ENCODE results near the gene EPB41L2.

EPB41L2 gene

DNA sequence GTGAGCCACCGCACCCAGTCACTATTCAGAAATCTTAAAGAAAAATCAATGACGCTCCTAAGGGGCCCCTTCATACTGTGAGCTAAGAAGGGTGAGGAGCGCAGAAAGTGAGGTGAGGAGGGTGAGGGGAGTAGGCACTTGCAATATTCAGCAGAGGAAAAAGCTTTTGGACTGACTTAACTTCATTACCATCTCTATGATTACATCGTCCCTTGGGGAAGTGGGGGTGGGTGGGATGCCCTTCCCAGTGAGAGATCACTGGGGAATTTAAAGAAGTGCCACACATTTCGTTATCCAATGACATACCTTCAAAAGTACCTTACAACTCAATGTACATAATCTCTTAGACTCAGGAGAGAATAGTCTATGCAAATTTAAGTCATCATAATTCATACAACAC is 189.3 kb downstream of the EPB41L2 start:
- H3K27me3 ChIP-seq (ENCODE audit: control insufficient read depth, insufficient read depth, low read length) = no peaks in the 10 kb centered on the region
- TF ChIP-seq, protein P1, sequence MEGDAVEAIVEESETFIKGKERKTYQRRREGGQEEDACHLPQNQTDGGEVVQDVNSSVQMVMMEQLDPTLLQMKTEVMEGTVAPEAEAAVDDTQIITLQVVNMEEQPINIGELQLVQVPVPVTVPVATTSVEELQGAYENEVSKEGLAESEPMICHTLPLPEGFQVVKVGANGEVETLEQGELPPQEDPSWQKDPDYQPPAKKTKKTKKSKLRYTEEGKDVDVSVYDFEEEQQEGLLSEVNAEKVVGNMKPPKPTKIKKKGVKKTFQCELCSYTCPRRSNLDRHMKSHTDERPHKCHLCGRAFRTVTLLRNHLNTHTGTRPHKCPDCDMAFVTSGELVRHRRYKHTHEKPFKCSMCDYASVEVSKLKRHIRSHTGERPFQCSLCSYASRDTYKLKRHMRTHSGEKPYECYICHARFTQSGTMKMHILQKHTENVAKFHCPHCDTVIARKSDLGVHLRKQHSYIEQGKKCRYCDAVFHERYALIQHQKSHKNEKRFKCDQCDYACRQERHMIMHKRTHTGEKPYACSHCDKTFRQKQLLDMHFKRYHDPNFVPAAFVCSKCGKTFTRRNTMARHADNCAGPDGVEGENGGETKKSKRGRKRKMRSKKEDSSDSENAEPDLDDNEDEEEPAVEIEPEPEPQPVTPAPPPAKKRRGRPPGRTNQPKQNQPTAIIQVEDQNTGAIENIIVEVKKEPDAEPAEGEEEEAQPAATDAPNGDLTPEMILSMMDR (IDR thresholded peaks at IDR 0.05) = no peak
- H3K9ac ChIP-seq = no peak overlapping the region
- no peaks in the 10 kb centered on the region for H3K9me3 ChIP-seq (ENCODE audit: control insufficient read depth, low read length)
- no peaks in the 10 kb centered on the region for H3K4me1 ChIP-seq
- no peak overlapping the region for H3K4me3 ChIP-seq (ENCODE audit: low read depth, low read length)
- H3K4me2 ChIP-seq (ENCODE audit: low read length) = no peak overlapping the region
- H3K27ac ChIP-seq = no peak overlapping the region
- no peaks in the 10 kb centered on the region for H3K79me2 ChIP-seq
- no peaks in the 10 kb centered on the region for H3K36me3 ChIP-seq (ENCODE audit: control insufficient read depth, insufficient read depth, low read length)
- H2AFZ ChIP-seq = no peak overlapping the region

DNA sequence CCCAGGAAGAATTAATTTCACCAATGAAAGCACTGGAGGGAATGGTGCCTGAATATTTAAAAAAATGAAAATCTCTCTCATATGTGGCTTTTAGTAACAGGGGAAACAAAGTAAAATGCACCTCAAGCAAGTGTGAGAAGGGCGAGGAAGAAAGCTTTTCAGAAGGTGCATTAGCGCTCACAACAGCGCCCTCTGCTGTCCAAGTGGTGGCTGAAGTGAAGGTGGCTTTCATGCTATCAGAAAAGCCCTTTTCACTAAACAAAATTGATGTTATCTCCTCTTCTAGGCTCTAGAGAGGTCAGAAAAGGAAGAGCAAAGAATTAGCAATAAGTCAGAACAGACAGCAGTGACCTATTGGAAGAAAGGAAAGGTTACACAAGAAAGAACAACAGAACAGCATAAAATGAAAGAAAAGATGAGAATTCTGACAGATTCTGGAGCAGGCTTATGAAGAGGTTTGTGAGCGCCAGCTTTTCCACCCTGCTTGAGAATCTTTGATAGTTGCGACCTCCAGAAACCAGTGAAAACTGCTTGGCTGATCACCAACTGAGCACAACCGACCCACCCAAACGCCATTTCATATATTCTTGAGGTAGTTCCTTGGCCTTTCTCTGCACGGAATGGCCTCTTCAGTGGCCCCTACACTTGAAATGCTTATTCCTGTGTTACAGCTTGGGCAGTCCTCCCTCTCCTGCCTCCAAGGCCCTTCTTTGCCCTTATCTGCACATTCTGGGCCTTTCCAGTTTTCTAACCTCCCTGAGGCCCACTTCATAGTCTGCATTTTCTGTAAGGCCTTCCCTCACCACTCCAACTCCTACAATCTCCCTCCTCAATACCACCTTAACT is 190.6 kb downstream of the EPB41L2 start:
- Histone ChIP-seq H3K27me3 (ENCODE audit: control insufficient read depth, insufficient read depth, low read length) (no peaks in the 10 kb centered on the region), H3K4me3 (ENCODE audit: low read depth, low read length) (no peak overlapping the region), H3K36me3 (ENCODE audit: control insufficient read depth, insufficient read depth, low read length) (no peaks in the 10 kb centered on the region), H3K79me2 (no peaks in the 10 kb centered on the region), H3K9ac (no peak overlapping the region), H3K27ac (no peak overlapping the region), H3K9me3 (ENCODE audit: control insufficient read depth, low read length) (no peaks in the 10 kb centered on the region), H3K4me2 (ENCODE audit: low read length) (no peak overlapping the region), H2AFZ (peak overlapping the region; percentile 26), H3K4me1 (no peaks in the 10 kb centered on the region)
- TF ChIP-seq, protein P1 (IDR thresholded peaks at IDR 0.05) = peak; percentile 87

DNA sequence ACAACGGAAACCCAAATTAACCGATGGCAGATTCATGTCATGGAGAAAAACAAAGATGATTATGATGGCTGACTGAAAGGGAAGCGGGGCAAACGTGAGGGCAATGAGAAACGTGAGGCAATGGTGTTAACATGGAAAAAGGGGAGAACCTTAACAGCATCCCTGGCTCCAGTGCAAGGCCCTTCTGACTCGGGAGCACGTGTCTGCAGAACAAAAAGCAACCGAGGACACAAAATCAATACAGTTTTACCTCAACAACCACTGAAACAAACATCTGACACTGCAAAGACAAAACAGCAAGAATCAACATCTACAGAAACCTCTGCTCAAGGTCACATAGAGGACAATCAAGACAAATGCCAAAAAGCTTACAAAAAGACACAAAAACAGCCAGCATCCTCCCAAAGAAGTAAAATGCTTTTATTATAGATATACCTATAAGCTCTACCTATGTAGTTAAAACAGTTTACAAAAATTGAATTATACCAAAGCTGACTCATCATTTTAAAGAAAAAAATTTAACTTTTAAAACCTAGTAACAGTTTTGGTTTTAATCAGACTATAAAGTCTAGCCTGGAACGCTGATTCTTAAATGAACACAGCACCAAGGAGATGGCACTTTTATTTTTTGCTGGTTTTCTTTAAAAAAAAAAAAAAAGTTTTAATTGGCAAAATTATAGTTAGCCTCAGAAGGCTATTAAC is 192.7 kb downstream of the EPB41L2 start:
- Histone ChIP-seq H3K79me2 (no peaks in the 10 kb centered on the region), H2AFZ (no peak overlapping the region), H3K4me1 (peaks cover 3% of the 10 kb centered on the region), H3K27me3 (ENCODE audit: control insufficient read depth, insufficient read depth, low read length) (no peaks in the 10 kb centered on the region), H3K36me3 (ENCODE audit: control insufficient read depth, insufficient read depth, low read length) (no peaks in the 10 kb centered on the region), H3K9ac (no peak overlapping the region), H3K4me2 (ENCODE audit: low read length) (no peak overlapping the region), H3K4me3 (ENCODE audit: low read depth, low read length) (no peak overlapping the region), H3K27ac (no peak overlapping the region), H3K9me3 (ENCODE audit: control insufficient read depth, low read length) (no peaks in the 10 kb centered on the region)
- TF ChIP-seq, protein P1 (IDR thresholded peaks at IDR 0.05) = no peak

DNA sequence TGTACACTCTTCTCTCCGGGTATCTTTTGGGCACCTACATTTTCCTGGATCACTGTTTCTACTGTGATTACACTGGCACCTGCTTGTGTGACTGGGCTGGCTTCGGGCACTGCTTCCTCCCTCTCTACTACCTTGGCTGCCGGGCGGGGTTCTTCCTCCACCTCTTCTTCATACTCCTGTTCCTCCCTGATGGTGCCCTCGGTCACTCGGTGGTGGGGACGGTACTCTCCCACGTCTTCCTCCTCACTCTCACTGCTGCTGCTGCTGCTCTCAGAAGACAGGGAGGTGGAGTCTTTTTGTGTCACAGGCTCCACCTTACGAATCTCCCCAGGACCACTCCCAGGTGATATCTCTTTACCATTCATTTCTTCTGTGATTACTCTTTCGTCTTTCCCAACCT is 193.4 kb downstream of the EPB41L2 start:
- H3K4me1 ChIP-seq = peaks cover 3% of the 10 kb centered on the region
- H3K27me3 ChIP-seq (ENCODE audit: control insufficient read depth, insufficient read depth, low read length) = no peaks in the 10 kb centered on the region
- H3K36me3 ChIP-seq (ENCODE audit: control insufficient read depth, insufficient read depth, low read length) = no peaks in the 10 kb centered on the region
- H2AFZ ChIP-seq = no peak overlapping the region
- TF ChIP-seq, protein P1 (IDR thresholded peaks at IDR 0.05) = no peak
- H3K4me3 ChIP-seq (ENCODE audit: low read depth, low read length) = no peak overlapping the region
- H3K79me2 ChIP-seq = no peaks in the 10 kb centered on the region
- H3K9me3 ChIP-seq (ENCODE audit: control insufficient read depth, low read length) = no peaks in the 10 kb centered on the region
- H3K27ac ChIP-seq = no peak overlapping the region
- no peak overlapping the region for H3K9ac ChIP-seq
- H3K4me2 ChIP-seq (ENCODE audit: low read length) = no peak overlapping the region
